ENCODE data around the gene CPTP.

CPTP gene

GRCh38 chr1:1324524-1325287 lies at the start of gene CPTP, which contains the start of gene INTS11:
TSS of gene CPTP (plus strand) at chr1:1324802. CDS start at chr1:1326911, 2,109 bp downstream.
TSS of gene INTS11 (minus strand) at chr1:1324660. CDS start at chr1:1324608, 52 bp downstream.
- peak within 1 kb of the TSS; percentile 89 for H3K4me3 ChIP-seq (ENCODE audit: control insufficient read depth, low read depth, low read length)
- TF ChIP-seq CTCF (IDR thresholded peaks at IDR 0.05; ENCODE audit: control insufficient read depth, insufficient read depth, low read depth, low read length, missing control alignments) = no peak
- peak; percentile 37 for DNase-seq (ENCODE audit: low read depth)

GRCh38 chr1:1274931-1275431 lies 49.6 kb upstream of the CPTP start:
- peak overlapping the region; percentile 54; the same call in 1 of the 2 replicates for H3K4me3 ChIP-seq (ENCODE audit: control insufficient read depth, low read depth, low read length)
- TF ChIP-seq CTCF (IDR thresholded peaks at IDR 0.05; ENCODE audit: control insufficient read depth, insufficient read depth, low read depth, low read length, missing control alignments) = no peak
- DNase-seq (ENCODE audit: low read depth) = no peak

- no peak for TF ChIP-seq CTCF (IDR thresholded peaks at IDR 0.05; ENCODE audit: control insufficient read depth, insufficient read depth, low read depth, low read length, missing control alignments)
- DNase-seq (ENCODE audit: low read depth) = no peak
- H3K4me3 ChIP-seq (ENCODE audit: control insufficient read depth, low read depth, low read length) = no peak overlapping the region
Observed at GRCh38 chr1:1275836-1276235, 48.8 kb upstream of the CPTP start.

- TF ChIP-seq CTCF (IDR thresholded peaks at IDR 0.05; ENCODE audit: control insufficient read depth, insufficient read depth, low read depth, low read length, missing control alignments) = no peak
- DNase-seq (ENCODE audit: low read depth) = no peak
- no peak overlapping the region for H3K4me3 ChIP-seq (ENCODE audit: control insufficient read depth, low read depth, low read length)
Observed at GRCh38 chr1:1278620-1279019, 46.0 kb upstream of the CPTP start.

GRCh38 chr1:1279028-1279427 lies 45.6 kb upstream of the CPTP start:
- no peak for TF ChIP-seq CTCF (IDR thresholded peaks at IDR 0.05; ENCODE audit: control insufficient read depth, insufficient read depth, low read depth, low read length, missing control alignments)
- no peak overlapping the region for H3K4me3 ChIP-seq (ENCODE audit: control insufficient read depth, low read depth, low read length)
- no peak for DNase-seq (ENCODE audit: low read depth)

GRCh38 chr1:1280782-1281481 lies 43.7 kb upstream of the CPTP start:
- TF ChIP-seq CTCF (IDR thresholded peaks at IDR 0.05; ENCODE audit: control insufficient read depth, insufficient read depth, low read depth, low read length, missing control alignments) = no peak
- H3K4me3 ChIP-seq (ENCODE audit: control insufficient read depth, low read depth, low read length) = no peak overlapping the region
- DNase-seq (ENCODE audit: low read depth) = no peak
